PC-9 (cell line): ENCODE results near the gene TBX10.

Source experiments
- CTCF ChIP-seq: fragments of 200-600 bp; sonication (generic); conservative IDR thresholded peaks from 2 replicates; pipeline ENCODE4 v1.6.1; 2017; ENCODE audit warnings: mixed run types, antibody characterized with exemption, mild to moderate bottlenecking, moderate library complexity
- EZH2 ChIP-seq: fragments of 200-600 bp; sonication (generic); IDR thresholded peaks from 2 replicates; pipeline ENCODE4 v1.8.0; 2017; ENCODE audit warnings: antibody characterized with exemption, low read depth

DNA sequence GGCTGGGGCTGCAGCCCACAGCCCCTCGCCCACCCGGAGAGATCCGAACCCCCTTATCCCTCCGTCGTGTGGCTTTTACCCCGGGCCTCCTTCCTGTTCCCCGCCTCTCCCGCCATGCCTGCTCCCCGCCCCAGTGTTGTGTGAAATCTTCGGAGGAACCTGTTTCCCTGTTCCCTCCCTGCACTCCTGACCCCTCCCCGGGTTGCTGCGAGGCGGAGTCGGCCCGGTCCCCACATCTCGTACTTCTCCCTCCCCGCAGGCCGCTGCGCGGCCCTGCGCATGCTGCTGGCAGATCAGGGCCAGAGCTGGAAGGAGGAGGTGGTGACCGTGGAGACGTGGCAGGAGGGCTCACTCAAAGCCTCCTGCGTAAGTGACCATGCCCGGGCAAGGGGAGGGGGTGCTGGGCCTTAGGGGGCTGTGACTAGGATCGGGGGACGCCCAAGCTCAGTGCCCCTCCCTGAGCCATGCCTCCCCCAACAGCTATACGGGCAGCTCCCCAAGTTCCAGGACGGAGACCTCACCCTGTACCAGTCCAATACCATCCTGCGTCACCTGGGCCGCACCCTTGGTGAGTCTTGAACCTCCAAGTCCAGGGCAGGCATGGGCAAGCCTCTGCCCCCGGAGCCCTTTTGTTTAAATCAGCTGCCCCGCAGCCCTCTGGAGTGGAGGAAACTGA, 55.2 kb downstream of the TBX10 start:
- no peak for TF ChIP-seq CTCF
- TF ChIP-seq EZH2: no peak
